ENCODE measurements around the gene RAB30. TPM values are rescaled to one million over a fixed set of nuclear protein-coding genes. Genes with fewer than 3 reads are reported as not detected.
A peak's percentile ranks its signal among the peaks of the same experiment; 100 is the strongest.

Gene RAB30
- total RNA-seq, 3 donors from 2014 or later = 20.3 to 26.6 (median 24.2) TPM

GRCh38 chr11:83007909-83008580, 63.7 kb downstream of the RAB30 start:
- Histone ChIP-seq H3K27me3 (no peaks in the 10 kb centered on the region), H3K27ac (peak overlapping the region; percentile 1 to 61), H3K4me1 (peaks cover 0 to 3% of the 10 kb centered on the region in 2 donors), H3K9me3 (no peaks in the 10 kb centered on the region), H3K36me3 (no peaks in the 10 kb centered on the region), H3K4me3 (no peak overlapping the region)
- intact Hi-C loops (cut with DNase I; ENCODE audit: low total_unique reads) = no loop called here
- DNase-seq (ENCODE audit: low spot score in 2 of 2) = no peak
- TF ChIP-seq POLR2AphosphoS5 (IDR thresholded peaks at IDR 0.05) (no peak), POLR2A (IDR thresholded peaks at IDR 0.05) (no peak), CTCF (IDR thresholded peaks at IDR 0.05) (no peak)

- peaks cover 0 to 3% of the 10 kb centered on the region in 2 donors for H3K4me1 ChIP-seq
- H3K9me3 ChIP-seq = no peaks in the 10 kb centered on the region
- TF ChIP-seq POLR2A (IDR thresholded peaks at IDR 0.05) = no peak
- no peak for TF ChIP-seq POLR2AphosphoS5 (IDR thresholded peaks at IDR 0.05)
- TF ChIP-seq CTCF (IDR thresholded peaks at IDR 0.05) = no peak
- no peak overlapping the region for H3K4me3 ChIP-seq
- H3K27me3 ChIP-seq = no peaks in the 10 kb centered on the region
- no peak for DNase-seq (ENCODE audit: low spot score in 2 of 2)
- intact Hi-C loops (cut with DNase I; ENCODE audit: low total_unique reads) = no loop called here
- no peaks in the 10 kb centered on the region for H3K36me3 ChIP-seq
- peak overlapping the region in 1 of 2 donors; percentile 34 for H3K27ac ChIP-seq
Observed at GRCh38 chr11:83007477-83007876, 64.2 kb downstream of the RAB30 start.

- H3K4me1 ChIP-seq = peaks cover 0 to 3% of the 10 kb centered on the region in 2 donors
- DNase-seq (ENCODE audit: low spot score in 2 of 2) = no peak
- H3K27ac ChIP-seq = peak overlapping the region; percentile 1 to 41
- no peaks in the 10 kb centered on the region for H3K27me3 ChIP-seq
- no peak for TF ChIP-seq CTCF (IDR thresholded peaks at IDR 0.05)
- no peak for TF ChIP-seq POLR2A (IDR thresholded peaks at IDR 0.05)
- TF ChIP-seq POLR2AphosphoS5 (IDR thresholded peaks at IDR 0.05) = no peak
- H3K9me3 ChIP-seq = no peaks in the 10 kb centered on the region
- H3K36me3 ChIP-seq = no peaks in the 10 kb centered on the region
- no peak overlapping the region for H3K4me3 ChIP-seq
- intact Hi-C loops (cut with DNase I; ENCODE audit: low total_unique reads) = no loop called here
Observed at GRCh38 chr11:83006877-83007330, 64.8 kb downstream of the RAB30 start.

GRCh38 chr11:83004746-83005556, 66.7 kb downstream of the RAB30 start:
- Histone ChIP-seq H3K9me3 (no peaks in the 10 kb centered on the region), H3K4me3 (no peak overlapping the region), H3K36me3 (no peaks in the 10 kb centered on the region), H3K4me1 (peaks cover 0 to 3% of the 10 kb centered on the region in 2 donors), H3K27me3 (no peaks in the 10 kb centered on the region), H3K27ac (no peak overlapping the region)
- DNase-seq (ENCODE audit: low spot score in 2 of 2) = no peak
- intact Hi-C loops (cut with DNase I; ENCODE audit: low total_unique reads) = no loop called here
- TF ChIP-seq POLR2A (IDR thresholded peaks at IDR 0.05) = no peak

GRCh38 chr11:83002522-83002921, 69.2 kb downstream of the RAB30 start:
- H3K9me3 ChIP-seq = no peaks in the 10 kb centered on the region
- intact Hi-C loops (cut with DNase I; ENCODE audit: low total_unique reads) = no loop called here
- H3K27ac ChIP-seq = no peak overlapping the region
- no peak overlapping the region for H3K4me3 ChIP-seq
- no peaks in the 10 kb centered on the region for H3K27me3 ChIP-seq
- H3K36me3 ChIP-seq = no peaks in the 10 kb centered on the region
- DNase-seq (ENCODE audit: low spot score in 2 of 2) = no peak
- H3K4me1 ChIP-seq = no peaks in the 10 kb centered on the region
- no peak for TF ChIP-seq POLR2A (IDR thresholded peaks at IDR 0.05)
- TF ChIP-seq POLR2AphosphoS5 (IDR thresholded peaks at IDR 0.05) = no peak
- no peak for TF ChIP-seq CTCF (IDR thresholded peaks at IDR 0.05)
